HG03159 (cell line): ENCODE results near the gene ACOXL.

Experiments used
- ATAC-seq: cut with Tn5 transposase; IDR thresholded peaks from one replicate; pipeline ENCODE4 v1.9.1; 2021; ENCODE audit warnings: mild to moderate bottlenecking, moderate library complexity; ENCODE audit not compliant: unreplicated experiment

The ACOXL gene

DNA sequence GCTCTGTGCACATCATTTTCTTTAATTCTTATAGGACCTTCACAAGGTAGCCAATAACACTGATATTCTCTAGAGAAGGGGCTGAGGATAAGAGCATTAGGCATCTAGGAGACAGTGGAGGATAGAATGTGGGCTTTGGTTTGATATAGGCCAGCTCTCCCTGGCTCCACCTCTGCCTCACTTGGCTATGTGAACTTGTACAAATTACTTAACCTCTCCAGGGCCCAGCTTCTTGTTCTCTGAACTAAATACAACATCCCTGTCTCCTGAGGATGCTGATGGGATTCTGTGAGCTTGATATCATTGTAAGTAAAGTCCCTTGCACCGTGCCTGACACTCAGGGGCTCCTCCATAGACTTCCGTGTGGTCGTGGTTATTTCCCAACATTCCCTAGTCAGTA lies 87.3 kb downstream of the ACOXL start:
- ATAC-seq, result no peak

DNA sequence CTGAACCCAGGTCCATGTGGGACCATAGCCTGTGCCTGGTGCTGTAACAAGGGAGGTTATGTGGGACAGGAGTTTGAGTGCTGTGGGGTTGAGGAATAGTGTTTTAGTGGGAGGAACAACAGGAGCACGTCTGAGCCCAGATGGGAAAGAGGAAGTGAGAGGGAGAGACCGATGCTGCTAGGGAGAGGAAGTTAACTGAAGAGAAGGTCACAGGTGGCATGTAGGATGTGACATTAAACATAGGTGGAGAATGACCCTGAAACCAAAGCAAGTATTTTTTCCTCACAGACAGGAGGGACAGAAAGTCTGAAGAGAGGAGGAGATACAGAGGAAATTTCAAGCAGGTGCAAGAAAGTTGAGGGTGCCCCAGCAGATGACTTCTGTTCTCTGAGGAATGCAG lies 87.8 kb downstream of the ACOXL start:
- ATAC-seq, result no peak

DNA sequence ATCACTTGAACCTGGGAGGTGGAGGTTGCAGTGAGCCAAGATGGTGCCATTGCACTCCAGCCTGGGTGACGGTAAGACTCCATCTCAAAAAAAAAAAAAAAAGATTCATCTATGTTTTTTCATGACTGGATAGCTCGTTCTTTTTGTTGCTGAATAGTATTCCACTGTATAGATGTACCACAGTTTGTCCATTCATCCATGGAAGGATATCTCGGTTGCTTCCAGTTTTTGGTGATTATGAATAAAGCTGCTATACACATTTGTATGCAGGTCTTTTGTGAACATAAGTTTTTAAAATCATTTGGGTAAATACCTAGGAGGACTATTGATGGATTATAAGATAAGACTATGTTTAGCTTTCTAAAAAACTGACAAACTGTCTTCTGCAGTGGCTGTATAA lies 90.8 kb downstream of the ACOXL start:
- ATAC-seq, result no peak

DNA sequence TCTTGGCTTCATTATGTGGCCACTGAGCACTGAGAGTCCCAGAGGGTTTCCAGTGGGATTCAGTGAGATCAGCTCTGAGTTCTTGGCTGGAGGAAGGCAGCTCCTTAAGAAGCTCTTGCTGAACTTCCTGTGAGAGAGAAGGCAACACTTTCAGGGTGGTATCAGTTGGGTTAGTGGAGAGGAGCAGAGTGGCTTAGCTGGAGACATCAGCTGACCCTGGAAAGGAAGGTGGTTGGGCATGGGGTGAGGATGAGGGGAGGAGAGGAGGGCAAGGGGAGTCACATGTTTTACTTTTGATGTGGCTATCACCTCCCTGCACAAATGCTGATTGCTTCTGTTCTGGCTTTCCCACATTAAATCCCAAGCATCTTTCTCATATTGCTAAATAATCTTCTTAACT lies 95.1 kb downstream of the ACOXL start:
- ATAC-seq, result no peak

DNA sequence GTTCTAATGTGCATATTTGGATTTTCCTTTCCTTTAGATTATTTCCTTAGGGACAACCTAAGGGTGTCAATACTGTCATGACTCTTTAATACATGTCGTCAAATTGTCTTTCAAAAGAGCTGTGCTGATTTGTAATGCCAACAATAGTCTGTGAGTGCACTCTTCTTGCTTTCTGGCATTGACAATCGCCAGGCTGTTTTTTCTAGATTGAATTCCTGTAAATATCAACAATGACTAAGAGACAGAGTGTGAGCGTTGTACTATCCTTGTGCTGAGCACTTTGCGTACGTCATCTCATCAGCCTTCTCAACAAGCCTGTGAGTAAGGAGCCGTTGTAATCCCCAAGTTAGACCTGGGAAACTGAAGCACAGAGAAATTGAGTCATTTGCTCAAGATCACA lies 96.0 kb downstream of the ACOXL start:
- no peak for ATAC-seq

DNA sequence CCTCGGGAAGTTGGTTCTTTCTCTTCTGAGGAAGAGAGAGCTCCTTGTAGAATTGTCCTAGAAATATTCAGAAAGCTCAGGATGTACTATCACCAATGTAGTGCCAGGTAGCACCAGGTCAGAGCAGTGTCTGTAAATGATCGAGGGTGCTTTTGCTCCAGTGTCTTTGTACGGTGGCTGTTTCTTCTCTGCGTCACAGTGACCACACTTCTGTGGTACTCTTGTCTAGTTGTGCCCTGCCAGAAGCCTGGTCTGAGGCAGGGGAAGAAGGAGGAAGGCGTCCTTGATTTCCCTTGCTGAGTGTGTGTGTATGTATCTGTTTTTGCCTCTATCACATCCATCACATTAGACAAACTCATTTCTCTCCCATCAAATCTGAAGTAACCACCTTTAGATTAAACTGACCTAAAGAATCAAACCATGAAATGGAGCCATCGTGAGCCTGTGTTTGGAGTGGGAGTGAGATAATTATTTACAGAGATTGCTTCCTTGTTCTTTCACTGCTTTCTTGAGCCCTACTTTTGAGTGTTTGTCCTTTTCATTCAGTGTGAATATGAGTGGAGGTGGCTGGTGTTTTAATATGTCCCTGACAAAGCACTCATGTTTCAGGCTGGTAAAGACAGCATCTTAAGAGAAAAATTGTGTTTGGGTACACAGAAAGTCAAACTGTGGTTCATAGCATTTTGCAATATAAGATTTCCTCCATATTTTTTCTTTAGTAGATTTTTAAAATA lies 97.2 kb downstream of the ACOXL start:
- ATAC-seq, result no peak

DNA sequence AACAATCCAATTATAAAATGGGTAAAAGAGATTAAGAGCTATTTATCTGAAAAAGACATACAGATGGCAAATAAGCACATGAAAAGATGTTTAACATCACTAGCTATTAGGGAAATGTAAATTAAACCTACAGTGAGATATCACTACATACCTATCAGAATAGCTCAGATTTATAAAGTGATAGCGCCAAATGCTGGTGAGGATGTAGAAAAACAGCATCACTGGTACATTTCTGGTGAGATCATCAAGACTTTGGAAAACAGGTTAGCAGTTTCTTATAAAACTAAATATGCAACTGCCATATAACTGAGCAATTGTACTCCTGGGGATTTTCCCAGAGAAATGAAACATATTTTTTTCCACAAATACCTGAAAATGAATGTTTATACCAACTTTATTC lies 100.4 kb downstream of the ACOXL start:
- ATAC-seq, result no peak

DNA sequence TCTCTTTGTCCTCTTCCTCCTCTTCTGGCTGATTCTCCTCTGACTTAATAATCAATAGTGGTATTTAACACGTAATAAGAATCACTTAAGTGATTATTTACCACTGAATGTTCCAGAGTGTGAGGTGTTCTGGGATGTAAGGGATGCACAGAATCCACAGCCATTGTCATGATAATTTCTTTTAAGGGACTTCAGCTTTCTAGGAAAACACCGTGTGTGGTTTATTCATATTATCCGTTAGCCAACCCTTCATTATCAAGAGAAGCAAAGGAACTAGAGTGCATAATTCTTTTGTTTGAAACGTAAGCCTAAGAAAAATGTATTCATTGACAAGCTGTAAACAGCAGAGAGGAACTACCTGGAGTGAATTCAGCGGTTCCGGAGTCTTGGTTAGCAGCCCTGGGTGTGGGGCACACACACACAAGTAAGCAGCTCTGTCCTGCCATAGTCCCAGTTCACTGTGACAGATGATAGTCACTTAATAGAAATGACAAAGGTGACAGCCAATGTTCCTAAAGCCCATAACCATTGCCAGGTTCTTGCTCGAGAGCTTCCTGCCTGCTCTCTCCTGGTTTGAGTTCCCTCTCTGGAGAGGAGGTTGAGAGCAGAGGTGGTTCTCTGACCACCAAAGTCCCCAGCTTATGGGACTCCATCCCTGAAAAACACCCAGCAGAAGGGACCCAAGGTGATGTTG lies 101.9 kb downstream of the ACOXL start:
- no peak for ATAC-seq

DNA sequence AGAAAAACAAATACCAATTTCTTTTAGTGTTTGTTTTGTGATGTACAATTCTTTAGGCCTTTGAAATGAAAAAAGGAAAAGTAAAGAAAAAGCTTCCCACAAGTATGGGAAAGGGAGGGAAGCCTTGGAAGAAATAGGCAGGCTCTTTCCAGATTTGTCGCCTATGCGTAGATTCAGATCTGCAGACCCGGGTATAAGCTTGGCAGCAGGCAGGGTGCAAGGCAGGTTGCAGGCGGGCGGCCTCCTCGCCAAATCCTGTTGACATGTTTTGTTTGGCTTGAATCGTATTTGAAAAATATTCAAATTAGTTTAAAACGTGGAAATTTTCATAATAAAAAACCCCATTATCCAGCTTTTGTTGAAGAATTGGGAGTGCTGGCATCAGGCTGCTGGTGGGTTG lies 104.3 kb downstream of the ACOXL start:
- ATAC-seq, result no peak

DNA sequence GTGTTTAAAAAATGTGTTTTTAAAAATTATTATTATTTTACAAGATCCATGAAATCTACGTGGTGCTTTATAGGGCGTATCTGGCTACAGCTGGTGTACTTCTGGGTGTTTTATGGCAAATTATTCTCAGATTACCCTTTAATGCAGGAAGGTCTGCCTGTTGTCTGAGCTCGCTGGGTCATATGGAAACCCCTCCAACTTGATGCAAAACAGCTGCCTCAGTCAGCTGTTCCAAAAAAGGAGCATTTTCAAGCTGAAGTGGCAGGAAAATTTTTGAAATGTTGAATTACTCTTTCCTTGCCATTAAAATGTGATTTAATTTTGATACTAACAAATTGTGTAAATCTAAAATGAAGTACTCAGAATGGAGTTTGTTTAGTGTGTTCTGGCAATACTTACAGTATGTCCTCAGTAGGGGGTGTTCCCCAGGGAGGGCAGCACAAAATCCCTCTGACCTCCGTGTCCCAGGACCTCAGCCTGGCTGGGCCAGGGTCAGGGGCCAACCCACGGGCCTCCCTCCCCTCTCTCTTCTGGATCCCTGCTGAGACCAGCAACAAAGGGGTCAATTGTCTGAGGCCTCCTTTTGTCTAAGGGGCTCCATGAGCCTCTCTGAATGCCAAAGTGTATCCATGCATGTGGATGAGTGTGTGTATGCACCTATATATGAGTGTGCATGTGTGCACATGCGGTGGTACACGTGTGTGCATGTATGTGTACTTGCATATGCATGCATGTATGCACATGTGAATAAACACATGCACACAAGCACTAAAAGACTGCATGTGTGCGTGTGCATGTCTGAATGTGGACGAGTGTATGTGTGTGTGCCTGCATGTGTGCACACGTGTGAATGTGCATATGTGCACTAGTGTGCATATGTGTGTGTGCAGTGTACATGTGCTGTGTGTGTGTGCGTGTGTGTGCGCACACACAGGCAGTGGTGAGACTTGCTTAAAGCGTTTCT lies 105.4 kb downstream of the ACOXL start:
- ATAC-seq, result no peak

DNA sequence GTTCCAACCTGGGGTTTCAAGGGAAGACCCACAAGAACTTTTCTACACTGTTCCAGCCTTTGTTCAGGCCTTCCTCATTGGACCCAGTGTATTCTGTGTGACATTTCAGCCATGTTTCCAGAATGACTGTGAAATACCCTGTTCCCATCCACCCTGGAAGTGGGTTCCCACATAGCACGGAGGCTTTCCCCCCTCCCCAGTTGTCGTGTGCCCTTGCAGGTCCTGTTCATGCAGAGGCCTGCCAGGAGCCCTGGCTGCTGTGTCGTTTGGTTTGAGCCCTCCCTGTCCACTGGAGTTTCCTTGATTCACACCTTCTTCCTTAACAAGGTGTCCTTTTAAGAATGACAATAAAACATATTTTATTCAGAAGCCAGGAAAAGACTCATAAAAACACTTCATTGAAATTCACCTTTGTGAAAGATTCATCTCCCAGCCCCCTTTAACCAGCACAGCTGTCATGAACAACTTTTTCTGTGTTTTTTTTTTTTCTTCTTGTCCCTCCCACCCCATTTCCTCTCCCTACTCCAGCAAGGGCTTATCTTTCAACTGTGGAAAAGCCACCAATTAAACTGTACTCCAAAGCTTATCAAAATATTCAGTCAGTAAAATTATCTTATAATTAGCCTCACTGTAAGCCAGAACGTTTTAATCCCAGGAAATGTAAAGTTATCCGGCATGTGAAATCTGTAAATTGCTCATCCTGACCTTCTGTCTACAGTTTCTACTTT lies 106.4 kb downstream of the ACOXL start:
- no peak for ATAC-seq

DNA sequence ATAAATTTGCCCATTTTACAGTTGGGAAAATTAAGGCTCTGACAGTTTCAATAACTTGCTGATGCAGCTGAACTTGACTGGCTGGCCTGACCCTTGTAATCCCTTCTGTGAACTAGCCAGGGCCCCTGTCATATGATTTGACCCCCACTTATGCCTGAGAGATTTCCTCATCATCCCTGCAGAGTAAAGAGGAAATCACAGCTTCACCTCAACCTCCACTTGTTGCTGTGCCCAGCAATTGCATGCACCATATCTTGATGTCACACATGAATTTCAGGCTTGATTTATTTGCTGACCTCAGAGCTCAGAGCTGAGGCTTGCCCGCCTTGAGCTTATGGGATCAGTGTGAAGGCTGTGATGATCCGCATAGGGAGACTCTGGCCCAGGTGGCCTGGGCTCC lies 108.1 kb downstream of the ACOXL start:
- no peak for ATAC-seq

DNA sequence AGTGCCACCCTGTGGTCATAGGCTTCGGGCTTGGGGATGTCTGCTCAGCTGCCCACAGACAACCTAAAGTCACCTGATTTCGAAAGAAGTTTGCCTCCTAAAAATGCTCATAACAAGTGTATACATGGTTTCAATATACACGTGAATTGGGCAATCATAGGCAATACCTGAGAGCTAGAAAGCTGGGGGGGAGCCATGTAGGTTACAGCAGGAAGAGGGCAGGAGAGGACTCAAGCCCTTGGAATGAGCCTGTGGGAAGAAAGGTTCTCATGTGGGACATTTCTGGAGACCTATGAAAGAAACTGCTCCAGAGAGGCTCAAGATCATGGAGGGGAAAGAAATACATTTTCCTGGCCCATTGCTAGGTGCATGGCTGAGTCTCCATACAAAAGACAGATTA lies 109.7 kb downstream of the ACOXL start:
- ATAC-seq, result no peak

DNA sequence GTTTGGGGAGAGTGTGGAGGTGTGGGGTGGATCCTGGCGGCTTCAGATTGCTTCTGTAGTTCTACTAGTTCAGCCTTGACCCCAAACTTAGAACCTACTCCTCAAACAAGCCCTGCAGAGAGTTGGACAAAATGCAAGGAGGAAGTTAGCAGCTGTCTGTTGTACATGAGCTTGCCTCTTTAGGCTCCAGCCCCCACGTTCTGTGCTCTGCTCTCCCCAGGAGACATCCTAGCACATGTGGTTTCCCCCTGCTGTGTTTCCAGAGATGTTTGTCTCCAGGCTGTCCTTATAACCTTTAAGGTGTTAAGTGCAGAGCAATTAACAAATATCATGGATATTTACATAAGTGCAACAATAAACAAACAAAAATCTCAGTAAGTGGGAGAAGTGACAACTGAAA lies 111.1 kb downstream of the ACOXL start:
- ATAC-seq, result no peak

DNA sequence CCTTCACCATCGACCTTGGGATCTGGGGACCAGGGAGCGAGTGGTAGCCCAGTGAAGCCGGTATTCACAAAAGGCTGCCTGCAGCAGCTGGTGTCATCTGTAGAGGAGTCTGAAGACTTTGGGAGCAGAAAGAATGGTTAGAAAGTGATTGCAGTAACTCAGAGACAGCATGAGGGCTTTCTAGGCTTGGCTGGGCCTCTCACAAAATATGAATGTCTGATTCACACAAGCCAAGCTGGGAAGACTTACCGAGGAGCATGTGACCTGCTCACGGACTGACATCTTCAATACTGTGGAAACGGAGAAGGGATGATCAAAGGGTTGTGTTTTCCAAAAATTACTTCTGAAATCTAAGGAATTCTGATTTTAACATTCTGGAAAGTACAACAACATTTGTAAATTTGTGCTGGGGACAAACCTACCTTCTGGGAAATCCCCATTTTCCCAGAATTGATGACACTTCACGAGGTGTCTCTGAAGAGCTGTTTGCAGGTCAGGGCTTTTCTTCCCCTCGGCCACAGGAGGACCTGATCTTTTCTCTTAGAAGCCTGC lies 111.7 kb downstream of the ACOXL start:
- no peak for ATAC-seq

DNA sequence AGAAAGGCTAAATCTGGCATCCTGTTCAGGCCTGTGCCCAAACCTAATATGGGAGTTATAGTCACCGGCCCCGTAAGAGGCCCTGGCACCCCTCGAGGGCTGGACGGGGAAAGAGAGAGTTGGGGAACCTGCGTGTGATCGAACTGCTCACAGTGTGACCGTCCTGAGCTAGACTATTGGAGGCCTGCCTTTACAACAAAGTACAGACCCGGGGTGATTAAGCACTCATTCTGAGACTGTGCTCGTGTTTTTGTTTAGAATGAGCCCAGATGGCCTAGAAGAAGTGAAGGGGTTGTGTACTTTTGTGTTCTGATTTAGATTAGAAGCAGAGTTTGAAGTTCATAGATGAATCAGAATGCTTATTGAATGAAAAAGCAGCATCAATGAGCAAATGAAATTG lies 115.3 kb downstream of the ACOXL start:
- ATAC-seq, result no peak

DNA sequence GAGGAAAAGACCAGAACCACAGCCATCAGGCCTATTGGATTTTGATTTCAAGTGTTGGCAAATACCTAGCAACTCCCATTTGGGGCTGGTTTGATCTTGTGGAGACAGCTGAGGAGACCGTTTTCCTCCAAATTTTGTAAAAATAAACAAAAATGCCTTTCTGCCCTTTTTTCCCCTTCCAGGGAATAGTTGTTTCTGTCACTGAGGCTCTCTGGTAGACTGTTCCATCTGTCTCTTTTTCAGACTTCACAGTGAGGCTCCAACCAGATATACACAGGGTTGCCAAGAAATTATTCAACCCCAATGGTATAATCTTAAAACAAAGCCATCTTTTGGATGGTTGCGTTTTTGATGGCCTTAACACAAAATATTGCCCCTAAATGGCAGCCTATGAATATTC lies 115.7 kb downstream of the ACOXL start:
- no peak for ATAC-seq

DNA sequence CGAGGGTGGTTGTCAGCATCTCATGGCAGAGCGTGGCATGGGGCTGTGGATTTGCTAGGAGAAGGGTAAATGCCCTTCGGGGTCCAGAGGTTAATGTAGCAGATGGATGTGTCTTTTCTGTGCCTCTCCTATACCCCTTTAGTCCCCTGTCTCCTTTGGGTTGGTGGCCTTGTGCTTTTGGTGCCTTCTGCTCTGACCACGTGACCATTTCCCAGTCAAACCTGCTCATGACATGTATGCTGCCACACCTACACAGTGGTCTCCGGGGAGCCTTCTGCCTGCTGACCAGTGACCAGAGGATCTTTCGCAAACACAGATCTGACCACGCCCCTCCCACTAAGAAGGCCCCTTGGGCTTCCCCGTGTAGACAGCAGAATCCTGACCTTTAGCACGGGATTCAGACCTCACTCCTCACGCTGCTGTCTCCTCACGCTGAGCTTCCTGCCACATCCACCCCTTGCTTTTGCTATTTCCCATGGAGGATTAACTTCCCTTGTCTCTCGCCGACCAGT lies 116.2 kb downstream of the ACOXL start:
- no peak for ATAC-seq

DNA sequence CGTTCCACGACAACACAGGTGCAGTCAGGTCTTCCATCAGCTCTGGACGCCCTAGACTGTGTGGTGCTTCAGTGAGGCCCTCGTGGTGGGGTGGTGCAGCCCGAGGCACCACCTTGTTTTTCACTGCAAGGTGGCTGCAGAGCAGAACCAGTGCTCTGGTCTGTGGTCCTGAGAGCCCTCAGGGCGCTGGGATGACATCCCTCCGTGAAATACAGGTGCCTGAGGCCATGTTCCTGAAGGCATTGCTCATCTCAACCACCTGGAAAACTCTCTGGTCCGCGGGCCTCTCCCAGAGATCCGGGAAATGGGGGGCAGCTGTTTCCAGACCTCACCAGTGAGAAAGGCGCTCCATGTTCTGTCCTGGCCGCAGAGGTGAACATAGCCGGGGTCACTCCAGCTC lies 119.2 kb downstream of the ACOXL start:
- no peak for ATAC-seq

DNA sequence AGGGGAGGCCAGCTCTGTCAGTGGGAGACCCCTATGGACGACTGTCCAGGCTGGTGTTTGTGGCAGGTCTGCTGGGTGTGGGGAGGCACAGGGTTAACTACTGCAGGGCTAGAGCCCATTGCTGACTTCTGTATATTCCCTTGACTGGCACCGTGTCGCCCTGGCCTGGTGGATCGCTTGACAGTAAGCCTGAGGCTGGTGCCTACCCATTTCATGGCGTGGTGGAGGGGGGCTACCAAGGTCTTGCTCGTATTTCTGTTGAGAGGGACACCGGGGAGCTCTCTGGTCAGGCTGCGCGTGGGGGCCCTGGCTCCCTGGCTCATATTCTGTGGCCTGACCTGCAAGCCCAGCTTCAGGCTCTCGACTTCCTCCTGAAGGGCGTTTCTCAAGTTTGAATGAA lies 119.7 kb downstream of the ACOXL start:
- ATAC-seq, result no peak
